Heart left ventricle (tissue), 13 donors: ENCODE data around the gene CD164.

Source experiments
- POLR2A ChIP-seq, 2 donors: fragments of 450-650 bp; IDR thresholded peaks; one replicate each; pipeline ENCODE4 v1.6.1; 2017; ENCODE audit warnings: antibody characterized with exemption in 2 of 2, mild to moderate bottlenecking in 2 of 2, moderate library complexity in 2 of 2
- TF ChIP-seq, protein P1 (sequence below), 12 donors: fragments of 200-600 bp; sonication (generic) in 4 of 12; IDR thresholded peaks; one replicate each; pipeline versions ENCODE4 v1.5.0 to v1.8.0; 2018 to 2022; ENCODE audit warnings: antibody characterized with exemption in 12 of 12, mild to moderate bottlenecking in 5 of 12
- donor health status: ischemic (EF 13 %, LVEDD 7.1; RV severe dilation, severe dysfunction).
- donor health status: DM: no; HTN: yes; CAD: no.
- donor health status: DM: no; HTN: no; CAD: no.
- donor health status: ischemic (EF 25% LVEDD 6.9; RV normal size, moderate dysfunction).
- donor health status: ischemic (EF 25% LVEDD 5.7; RV mildly dilated, moderate dysfunction).
- donor health status: ischemic (EF 35%, LVEDD 5.7; RV mildly dilated, moderate dysfunction).
- donor health status: nonischemic (EF 11% LVEDD 7.7; RV severe dilation, severe dysfunction).
- donor health status: DM: yes; HTN: yes; CAD: no.
- donor health status: PGD.
- donor health status: ischemic (EF 29% LVEDD 5.4; RV normal size, mild dysfunction).
- donor health status: nonischemic (EF 23%, LVEDD 6.1; RV moderate dilation, normal function).

GRCh38 chr6:109323241-109323640 is 59.0 kb downstream of the CD164 start:
- no peak for TF ChIP-seq POLR2A (IDR thresholded peaks at IDR 0.05)
- TF ChIP-seq, protein P1, sequence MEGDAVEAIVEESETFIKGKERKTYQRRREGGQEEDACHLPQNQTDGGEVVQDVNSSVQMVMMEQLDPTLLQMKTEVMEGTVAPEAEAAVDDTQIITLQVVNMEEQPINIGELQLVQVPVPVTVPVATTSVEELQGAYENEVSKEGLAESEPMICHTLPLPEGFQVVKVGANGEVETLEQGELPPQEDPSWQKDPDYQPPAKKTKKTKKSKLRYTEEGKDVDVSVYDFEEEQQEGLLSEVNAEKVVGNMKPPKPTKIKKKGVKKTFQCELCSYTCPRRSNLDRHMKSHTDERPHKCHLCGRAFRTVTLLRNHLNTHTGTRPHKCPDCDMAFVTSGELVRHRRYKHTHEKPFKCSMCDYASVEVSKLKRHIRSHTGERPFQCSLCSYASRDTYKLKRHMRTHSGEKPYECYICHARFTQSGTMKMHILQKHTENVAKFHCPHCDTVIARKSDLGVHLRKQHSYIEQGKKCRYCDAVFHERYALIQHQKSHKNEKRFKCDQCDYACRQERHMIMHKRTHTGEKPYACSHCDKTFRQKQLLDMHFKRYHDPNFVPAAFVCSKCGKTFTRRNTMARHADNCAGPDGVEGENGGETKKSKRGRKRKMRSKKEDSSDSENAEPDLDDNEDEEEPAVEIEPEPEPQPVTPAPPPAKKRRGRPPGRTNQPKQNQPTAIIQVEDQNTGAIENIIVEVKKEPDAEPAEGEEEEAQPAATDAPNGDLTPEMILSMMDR (IDR thresholded peaks at IDR 0.05), result no peak
